Measurements from ENCODE around the gene FRMD1. TPM values are rescaled to one million over a fixed set of nuclear protein-coding genes. Genes with fewer than 3 reads are reported as not detected.

FRMD1 gene
- polyA plus RNA-seq (ENCODE audit: insufficient read length in 4 of 4), result 10 to 100 TPM in 3 of 4 donors, under 1 TPM in 1; 0.46 to 25.8 (median 14.3) TPM

GRCh38 chr6:168078943-168079405, at the start of gene FRMD1:
Gene FRMD1, minus strand, starts transcription at chr6:168079212. Its CDS starts 118 bp downstream, at chr6:168079094.
- peak in 1 of 4 donors; percentile 55 for DNase-seq (ENCODE audit: low read depth in 4 of 4, low spot score in 3 of 4)

GRCh38 chr6:168128006-168128630, 49.1 kb upstream of the FRMD1 start:
- DNase-seq (ENCODE audit: low read depth in 4 of 4, low spot score in 3 of 4), result no peak

GRCh38 chr6:168127384-168127868, 48.4 kb upstream of the FRMD1 start:
- DNase-seq (ENCODE audit: low read depth in 4 of 4, low spot score in 3 of 4), result no peak

- DNase-seq (ENCODE audit: low read depth in 4 of 4, low spot score in 3 of 4), result no peak
Observed at GRCh38 chr6:168126566-168127383, 47.8 kb upstream of the FRMD1 start.

- DNase-seq (ENCODE audit: low read depth in 4 of 4, low spot score in 3 of 4), result no peak
Observed at GRCh38 chr6:168125429-168126001, 46.5 kb upstream of the FRMD1 start.

- no peak for DNase-seq (ENCODE audit: low read depth in 4 of 4, low spot score in 3 of 4)
Observed at GRCh38 chr6:168124921-168125320, 45.9 kb upstream of the FRMD1 start.

GRCh38 chr6:168124158-168124557, 45.1 kb upstream of the FRMD1 start:
- DNase-seq (ENCODE audit: low read depth in 4 of 4, low spot score in 3 of 4), result no peak

- no peak for DNase-seq (ENCODE audit: low read depth in 4 of 4, low spot score in 3 of 4)
Observed at GRCh38 chr6:168123165-168123911, 44.3 kb upstream of the FRMD1 start.

GRCh38 chr6:168122521-168122920, 43.5 kb upstream of the FRMD1 start:
- DNase-seq (ENCODE audit: low read depth in 4 of 4, low spot score in 3 of 4), result no peak

- DNase-seq (ENCODE audit: low read depth in 4 of 4, low spot score in 3 of 4), result no peak
Observed at GRCh38 chr6:168122011-168122410, 43.0 kb upstream of the FRMD1 start.

- no peak for DNase-seq (ENCODE audit: low read depth in 4 of 4, low spot score in 3 of 4)
Observed at GRCh38 chr6:168121303-168121665, 42.3 kb upstream of the FRMD1 start.

- no peak for DNase-seq (ENCODE audit: low read depth in 4 of 4, low spot score in 3 of 4)
Observed at GRCh38 chr6:168120390-168121302, 41.6 kb upstream of the FRMD1 start.

- DNase-seq (ENCODE audit: low read depth in 4 of 4, low spot score in 3 of 4), result no peak
Observed at GRCh38 chr6:168119539-168119938, 40.5 kb upstream of the FRMD1 start.

GRCh38 chr6:168118935-168119334, 39.9 kb upstream of the FRMD1 start:
- no peak for DNase-seq (ENCODE audit: low read depth in 4 of 4, low spot score in 3 of 4)

GRCh38 chr6:168117942-168118341, 38.9 kb upstream of the FRMD1 start:
- no peak for DNase-seq (ENCODE audit: low read depth in 4 of 4, low spot score in 3 of 4)

- no peak for DNase-seq (ENCODE audit: low read depth in 4 of 4, low spot score in 3 of 4)
Observed at GRCh38 chr6:168116975-168117899, 38.2 kb upstream of the FRMD1 start.

- DNase-seq (ENCODE audit: low read depth in 4 of 4, low spot score in 3 of 4), result no peak
Observed at GRCh38 chr6:168116438-168116974, 37.5 kb upstream of the FRMD1 start.

GRCh38 chr6:168115748-168116437, 36.9 kb upstream of the FRMD1 start:
- no peak for DNase-seq (ENCODE audit: low read depth in 4 of 4, low spot score in 3 of 4)
